ENCODE measurements around the gene ANAPC4.

DNA sequence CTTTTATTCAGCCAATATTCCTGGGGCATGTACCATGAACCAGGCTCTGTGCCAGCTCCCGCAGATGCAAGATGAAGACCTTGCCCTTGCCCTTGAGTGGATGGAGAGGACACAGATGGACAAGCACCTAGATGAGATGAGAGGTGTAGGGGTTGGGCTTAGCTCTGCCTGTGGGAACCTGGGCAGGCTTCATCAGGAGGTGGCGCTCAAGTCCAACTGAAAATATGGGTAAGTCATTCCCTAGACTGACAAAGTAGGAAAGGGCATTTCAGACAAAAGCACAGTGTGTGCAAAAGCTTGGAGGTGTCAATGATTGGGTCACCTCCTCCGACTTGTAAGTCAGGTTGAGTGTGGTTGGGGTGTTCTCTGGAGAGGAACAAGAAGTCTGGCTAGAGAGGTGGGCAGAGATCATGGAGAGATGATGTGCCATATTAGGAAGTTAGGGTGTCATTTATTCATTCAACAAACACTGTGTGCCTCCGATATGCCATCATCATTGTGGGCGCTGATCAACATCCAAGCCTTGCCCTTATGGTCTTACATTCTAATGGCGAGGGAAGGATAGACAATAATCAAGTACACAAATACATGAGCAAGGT is 64.6 kb downstream of the ANAPC4 start:
- TF ChIP-seq, protein P1, sequence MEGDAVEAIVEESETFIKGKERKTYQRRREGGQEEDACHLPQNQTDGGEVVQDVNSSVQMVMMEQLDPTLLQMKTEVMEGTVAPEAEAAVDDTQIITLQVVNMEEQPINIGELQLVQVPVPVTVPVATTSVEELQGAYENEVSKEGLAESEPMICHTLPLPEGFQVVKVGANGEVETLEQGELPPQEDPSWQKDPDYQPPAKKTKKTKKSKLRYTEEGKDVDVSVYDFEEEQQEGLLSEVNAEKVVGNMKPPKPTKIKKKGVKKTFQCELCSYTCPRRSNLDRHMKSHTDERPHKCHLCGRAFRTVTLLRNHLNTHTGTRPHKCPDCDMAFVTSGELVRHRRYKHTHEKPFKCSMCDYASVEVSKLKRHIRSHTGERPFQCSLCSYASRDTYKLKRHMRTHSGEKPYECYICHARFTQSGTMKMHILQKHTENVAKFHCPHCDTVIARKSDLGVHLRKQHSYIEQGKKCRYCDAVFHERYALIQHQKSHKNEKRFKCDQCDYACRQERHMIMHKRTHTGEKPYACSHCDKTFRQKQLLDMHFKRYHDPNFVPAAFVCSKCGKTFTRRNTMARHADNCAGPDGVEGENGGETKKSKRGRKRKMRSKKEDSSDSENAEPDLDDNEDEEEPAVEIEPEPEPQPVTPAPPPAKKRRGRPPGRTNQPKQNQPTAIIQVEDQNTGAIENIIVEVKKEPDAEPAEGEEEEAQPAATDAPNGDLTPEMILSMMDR (IDR thresholded peaks at IDR 0.05): peak; percentile 65
- TF ChIP-seq CHD4 (IDR thresholded peaks at IDR 0.05; ENCODE audit: borderline replicate concordance) (no peak), PHF8 (IDR thresholded peaks at IDR 0.05; ENCODE audit: borderline replicate concordance, low read depth) (no peak), HDAC2 (IDR thresholded peaks at IDR 0.05) (no peak), KDM5A (IDR thresholded peaks at IDR 0.05) (no peak), POLR2A (IDR thresholded peaks at IDR 0.05; ENCODE audit: low read length) (no peak), RFX5 (IDR thresholded peaks at IDR 0.05) (no peak), ESRRA (IDR thresholded peaks at IDR 0.05; ENCODE audit: borderline replicate concordance, low read length) (no peak)
- TF ChIP-seq, protein P2, sequence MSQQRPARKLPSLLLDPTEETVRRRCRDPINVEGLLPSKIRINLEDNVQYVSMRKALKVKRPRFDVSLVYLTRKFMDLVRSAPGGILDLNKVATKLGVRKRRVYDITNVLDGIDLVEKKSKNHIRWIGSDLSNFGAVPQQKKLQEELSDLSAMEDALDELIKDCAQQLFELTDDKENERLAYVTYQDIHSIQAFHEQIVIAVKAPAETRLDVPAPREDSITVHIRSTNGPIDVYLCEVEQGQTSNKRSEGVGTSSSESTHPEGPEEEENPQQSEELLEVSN (IDR thresholded peaks at IDR 0.05; ENCODE audit: borderline replicate concordance, low read depth): no peak
- TF ChIP-seq, protein P3, sequence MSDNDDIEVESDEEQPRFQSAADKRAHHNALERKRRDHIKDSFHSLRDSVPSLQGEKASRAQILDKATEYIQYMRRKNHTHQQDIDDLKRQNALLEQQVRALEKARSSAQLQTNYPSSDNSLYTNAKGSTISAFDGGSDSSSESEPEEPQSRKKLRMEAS (IDR thresholded peaks at IDR 0.05): no peak
